Sigmoid colon (tissue), 4 donors: ENCODE results near the gene AIG1.

ENCODE experiments used
- POLR2AphosphoS5 ChIP-seq, 4 donors: sonication (generic); formaldehyde crosslinking; IDR thresholded peaks; one replicate each; pipeline ENCODE4 v1.6.1; 2017; ENCODE audit warnings: antibody characterized with exemption in 4 of 4
- TF ChIP-seq, protein P1 (sequence below), 4 experiments: fragments of 450-650 bp in 3 of 4; fragments of 200-600 bp in 1 of 4; IDR thresholded peaks; one replicate each; pipeline ENCODE4 v1.5.1; 2016 to 2019; ENCODE audit warnings: antibody characterized with exemption in 4 of 4, mild to moderate bottlenecking in 3 of 4, moderate library complexity in 2 of 4

DNA sequence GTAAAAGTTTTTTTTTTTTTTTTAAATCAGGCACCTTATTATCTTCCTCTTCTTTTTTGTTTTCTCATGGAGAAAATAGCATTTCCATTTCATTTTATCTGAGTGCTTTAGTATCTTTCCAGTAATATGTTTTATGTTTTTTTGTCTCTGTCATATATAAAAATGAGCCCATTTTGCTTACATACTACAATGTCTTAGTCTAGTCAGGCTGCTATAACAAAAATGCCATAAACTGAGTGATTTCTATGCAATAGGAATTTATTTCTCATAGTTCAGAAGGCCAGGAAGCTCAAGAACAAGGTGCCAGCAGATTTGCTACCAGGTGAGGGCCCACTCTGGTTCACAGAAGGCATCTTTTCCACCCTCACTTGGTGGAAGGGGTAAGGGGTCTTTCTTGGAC lies 35.7 kb upstream of the AIG1 start:
- no peak for TF ChIP-seq POLR2AphosphoS5 (IDR thresholded peaks at IDR 0.05)
- TF ChIP-seq, protein P1, sequence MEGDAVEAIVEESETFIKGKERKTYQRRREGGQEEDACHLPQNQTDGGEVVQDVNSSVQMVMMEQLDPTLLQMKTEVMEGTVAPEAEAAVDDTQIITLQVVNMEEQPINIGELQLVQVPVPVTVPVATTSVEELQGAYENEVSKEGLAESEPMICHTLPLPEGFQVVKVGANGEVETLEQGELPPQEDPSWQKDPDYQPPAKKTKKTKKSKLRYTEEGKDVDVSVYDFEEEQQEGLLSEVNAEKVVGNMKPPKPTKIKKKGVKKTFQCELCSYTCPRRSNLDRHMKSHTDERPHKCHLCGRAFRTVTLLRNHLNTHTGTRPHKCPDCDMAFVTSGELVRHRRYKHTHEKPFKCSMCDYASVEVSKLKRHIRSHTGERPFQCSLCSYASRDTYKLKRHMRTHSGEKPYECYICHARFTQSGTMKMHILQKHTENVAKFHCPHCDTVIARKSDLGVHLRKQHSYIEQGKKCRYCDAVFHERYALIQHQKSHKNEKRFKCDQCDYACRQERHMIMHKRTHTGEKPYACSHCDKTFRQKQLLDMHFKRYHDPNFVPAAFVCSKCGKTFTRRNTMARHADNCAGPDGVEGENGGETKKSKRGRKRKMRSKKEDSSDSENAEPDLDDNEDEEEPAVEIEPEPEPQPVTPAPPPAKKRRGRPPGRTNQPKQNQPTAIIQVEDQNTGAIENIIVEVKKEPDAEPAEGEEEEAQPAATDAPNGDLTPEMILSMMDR (IDR thresholded peaks at IDR 0.05): no peak
